GM12891 (cell line): ENCODE measurements around the gene KCTD6.

Experiments
- DNase-seq: peaks from one replicate; pipeline ENCODE4 v3.0.0; 2011; ENCODE audit warnings: low spot score; ENCODE audit not compliant: insufficient read length
- FAIRE-seq: peaks from 2 replicates; lab custom pipeline; 2011; peaks lifted over from hg19 to GRCh38; lab: Jason Lieb, UNC
- PAX5 ChIP-seq: IDR thresholded peaks from 2 replicates; pipeline ENCODE4 v1.6.1; 2011; ENCODE audit warnings: low read length, moderate library complexity, mild to moderate bottlenecking; ENCODE audit not compliant: insufficient read depth, severe bottlenecking
- POLR2A ChIP-seq: IDR thresholded peaks from 2 replicates; pipeline ENCODE4 v1.6.1; 2011; ENCODE audit warnings: low read depth, low read length, control low read depth
- POLR2AphosphoS5 ChIP-seq: IDR thresholded peaks from 2 replicates; pipeline ENCODE4 v1.6.1; 2011; ENCODE audit warnings: low read depth, low read length, control low read depth
- POU2F2 ChIP-seq: IDR thresholded peaks from 2 replicates; pipeline ENCODE4 v1.6.1; 2011; ENCODE audit warnings: low read depth, mild to moderate bottlenecking, control low read depth, low read length, moderate library complexity
- SPI1 ChIP-seq: IDR thresholded peaks from 2 replicates; pipeline ENCODE4 v1.6.1; 2011; ENCODE audit warnings: low read depth, low read length, control low read depth
- TAF1 ChIP-seq: IDR thresholded peaks from 2 replicates; pipeline ENCODE4 v1.6.1; 2011; ENCODE audit warnings: low read depth, low read length, control low read depth

The KCTD6 gene

DNA sequence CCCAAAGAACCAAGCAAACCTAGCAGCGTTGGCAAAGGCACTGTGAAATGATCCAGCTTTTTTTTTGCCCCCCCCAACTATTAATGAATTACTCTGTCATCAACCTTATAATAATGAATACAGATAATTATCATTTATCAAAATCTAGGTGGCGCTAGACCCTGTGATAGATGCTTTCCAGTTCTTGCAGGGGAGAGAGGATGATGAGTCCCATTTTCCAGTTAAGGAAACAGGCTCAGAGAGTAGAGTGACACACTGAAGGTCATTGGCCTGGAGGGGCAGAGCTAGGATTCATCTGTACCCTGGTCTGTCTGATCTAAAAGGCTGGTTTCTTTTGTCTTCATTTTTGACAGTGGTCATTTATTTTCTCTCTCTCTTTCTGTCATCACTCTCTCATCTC is 40.1 kb downstream of the KCTD6 start:
- FAIRE-seq (no peak), DNase-seq (no peak)
- TF ChIP-seq TAF1 (no peak), POU2F2 (no peak), POLR2A (no peak), SPI1 (no peak), POLR2AphosphoS5 (no peak), PAX5 (no peak)

DNA sequence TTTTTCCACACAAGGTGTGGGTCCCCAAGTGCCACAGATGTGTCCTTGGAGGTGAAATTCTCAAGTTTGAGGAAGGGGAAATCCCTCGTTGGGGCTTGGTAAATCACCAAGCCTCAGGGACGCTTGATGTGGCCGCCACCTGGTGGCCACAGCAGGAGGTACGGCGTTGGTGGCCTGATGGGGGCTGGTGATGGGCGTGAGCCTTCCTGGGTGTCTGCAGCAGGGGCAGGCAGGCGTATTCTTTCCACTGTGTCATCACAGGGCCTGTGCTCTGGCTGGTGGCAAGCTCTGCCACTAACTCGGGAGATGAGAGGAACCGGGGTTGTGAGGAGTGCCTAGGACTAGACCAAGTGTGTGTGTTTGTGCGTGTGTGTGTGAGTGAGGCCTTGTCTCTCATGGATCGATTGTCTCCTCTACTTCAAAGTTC is 40.9 kb downstream of the KCTD6 start:
- FAIRE-seq: peak; percentile 99
- peak; percentile 70 for DNase-seq

GRCh38 chr3:58534592-58535494 is 42.9 kb downstream of the KCTD6 start:
- no peak for TF ChIP-seq POLR2AphosphoS5
- no peak for TF ChIP-seq PAX5
- no peak for TF ChIP-seq POU2F2
- TF ChIP-seq TAF1: no peak
- no peak for TF ChIP-seq POLR2A
- TF ChIP-seq SPI1: no peak
- DNase-seq (no peak), FAIRE-seq (no peak)

More for the DNA sequence above, 40.9 kb downstream of the KCTD6 start:
- TF ChIP-seq PAX5: no peak
- no peak for TF ChIP-seq TAF1
- peak; percentile 38; the same call in 1 of the 2 replicates for TF ChIP-seq SPI1
- peak; percentile 79; the same call in 1 of the 2 replicates for TF ChIP-seq POU2F2
- TF ChIP-seq POLR2AphosphoS5: no peak

- DNase-seq (no peak), FAIRE-seq (no peak)
- TF ChIP-seq POLR2A (no peak), SPI1 (no peak), POLR2AphosphoS5 (no peak)
These were observed 43.9 kb downstream of the KCTD6 start for GRCh38 chr3:58535531-58536500.

DNA sequence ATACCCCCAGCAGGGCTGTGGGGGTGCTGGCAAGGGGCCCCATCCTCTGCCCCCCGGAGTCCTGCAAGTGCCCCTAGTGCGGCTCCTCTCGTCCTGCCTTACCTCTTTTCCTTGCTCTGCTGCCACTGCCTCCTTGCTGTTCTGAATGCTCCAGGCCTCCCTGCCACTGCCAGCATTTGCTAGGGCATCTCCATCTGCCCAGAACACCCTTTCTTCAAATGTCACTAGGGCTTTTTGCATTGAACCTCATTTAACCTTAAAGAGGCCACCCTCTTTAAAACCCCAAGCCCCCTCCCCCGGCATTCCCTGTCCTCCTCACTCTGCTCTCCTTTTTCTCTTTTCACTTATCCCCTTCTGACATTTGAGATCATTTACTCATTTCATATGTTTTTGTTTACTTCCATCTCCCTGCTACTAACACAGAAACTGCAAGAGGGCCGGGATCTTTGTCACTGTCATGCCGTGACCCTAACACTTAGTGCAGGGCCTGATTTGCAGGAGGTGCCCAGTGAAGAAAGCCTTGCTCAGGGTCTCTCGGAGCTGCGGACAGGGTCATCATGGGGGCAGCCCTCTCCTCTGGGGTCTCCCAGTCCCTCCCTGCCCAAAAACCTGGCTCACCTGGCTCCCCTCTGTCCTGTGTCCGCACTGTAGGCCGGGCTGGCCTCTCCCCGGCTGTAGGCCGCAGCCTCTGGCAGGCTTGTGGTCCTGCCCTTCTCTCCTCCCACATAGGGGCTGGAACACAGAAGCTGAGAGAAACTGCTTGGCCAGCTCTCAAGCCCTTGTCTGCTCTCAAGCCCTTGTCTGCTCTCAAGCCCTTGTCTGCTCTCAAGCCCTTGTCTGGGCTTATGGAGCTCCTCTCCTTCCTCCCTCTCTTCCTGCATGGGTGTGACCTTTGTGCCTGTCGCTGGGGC is 44.9 kb downstream of the KCTD6 start, which contains the start of gene ACOX2:
Gene ACOX2 (minus strand): TSS at position 690 of the 911 bp plus-strand sequence. CDS start 2,084 bp downstream, outside the sequence.
- no peak for DNase-seq
- no peak for FAIRE-seq
- no peak for TF ChIP-seq POLR2A
- TF ChIP-seq TAF1: no peak
- no peak for TF ChIP-seq POLR2AphosphoS5
- TF ChIP-seq POU2F2: no peak
- no peak for TF ChIP-seq PAX5

GRCh38 chr3:58537412-58538301 is 45.8 kb downstream of the KCTD6 start:
- DNase-seq (no peak), FAIRE-seq (no peak)
- TF ChIP-seq TAF1 (no peak), POLR2A (no peak), POLR2AphosphoS5 (no peak), PAX5 (no peak), SPI1 (no peak), POU2F2 (no peak)

DNA sequence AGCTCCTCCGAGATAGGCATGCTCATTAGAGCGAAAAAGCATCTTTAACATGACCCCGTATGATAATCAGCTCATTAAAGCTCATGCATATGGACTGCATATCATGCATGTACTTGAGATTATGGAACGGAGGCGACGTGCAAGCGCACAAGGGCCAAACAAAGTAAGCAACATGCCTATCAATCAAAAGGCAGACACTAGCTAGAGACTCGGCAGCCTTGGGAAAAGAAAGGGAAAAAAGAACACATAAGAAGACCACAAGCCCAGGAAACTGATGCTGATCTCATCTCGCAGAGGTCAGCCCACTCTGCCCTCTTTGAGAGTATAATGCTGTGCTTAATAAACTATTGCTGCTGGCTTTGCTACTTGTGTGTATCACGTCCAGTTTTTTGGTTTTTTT is 47.7 kb downstream of the KCTD6 start:
- DNase-seq (no peak), FAIRE-seq (no peak)
- TF ChIP-seq POU2F2 (no peak), POLR2AphosphoS5 (no peak), SPI1 (no peak), PAX5 (no peak), POLR2A (no peak), TAF1 (no peak)
